Colonic mucosa (tissue), 4 donors: ENCODE results near the gene SIX3. TPM values are rescaled to one million over a fixed set of nuclear protein-coding genes. Genes with fewer than 3 reads are reported as not detected.

Source experiments
- DNase-seq: peaks from one replicate; pipeline ENCODE4 v3.0.0-alpha.2; 2020
- H3K27ac ChIP-seq: fragments of 200-600 bp; one replicate; pipeline ENCODE4 v1.8.0; 2021
- H3K27me3 ChIP-seq: fragments of 200-600 bp; one replicate; pipeline ENCODE4 v1.8.0; 2021
- H3K36me3 ChIP-seq: fragments of 200-600 bp; one replicate; pipeline ENCODE4 v1.8.0; 2021
- H3K4me1 ChIP-seq: fragments of 200-600 bp; one replicate; pipeline ENCODE4 v1.8.0; 2021; ENCODE audit warnings: mild to moderate bottlenecking
- H3K4me3 ChIP-seq: fragments of 200-600 bp; one replicate; pipeline ENCODE4 v1.8.0; 2021
- H3K9ac ChIP-seq, 2 donors: one replicate each; pipeline ENCODE4 v1.7.0; 2013; ENCODE audit warnings: control low read depth in 2 of 2, low read depth in 2 of 2, low read length in 2 of 2
- H3K9me3 ChIP-seq: fragments of 200-600 bp; one replicate; pipeline ENCODE4 v1.8.0; 2021
- intact Hi-C: fragments of 100-400 bp; cut with DNase I; formaldehyde crosslinking; loops from one replicate; pipeline ENCODE4 v1.14.1; 2022
- total RNA-seq, 2 donors: library from RNA; stranded (reverse); fragmentation: NEBNext Ultra II Directional in 1 of 2; extraction: Animal tissue kit (Norgen Biotek cat#: 25700) in 1 of 2; gene quantifications; one replicate each; pipeline ENCODE4 v1.2.1, GENCODE V29; 2021
- TF ChIP-seq, protein P1 (sequence below): fragments of 200-600 bp; IDR thresholded peaks from one replicate; pipeline ENCODE4 v1.8.0; 2022; ENCODE audit warnings: antibody characterized with exemption, mild to moderate bottlenecking
- donor health status: healthy.
- donor health status: DM: no; HTN: no; CAD: no.
- donor health status: DM: no; HTN: no; CAD: no.

The SIX3 gene
- total RNA-seq, 2 donors from 2014 or later, result not detected

DNA sequence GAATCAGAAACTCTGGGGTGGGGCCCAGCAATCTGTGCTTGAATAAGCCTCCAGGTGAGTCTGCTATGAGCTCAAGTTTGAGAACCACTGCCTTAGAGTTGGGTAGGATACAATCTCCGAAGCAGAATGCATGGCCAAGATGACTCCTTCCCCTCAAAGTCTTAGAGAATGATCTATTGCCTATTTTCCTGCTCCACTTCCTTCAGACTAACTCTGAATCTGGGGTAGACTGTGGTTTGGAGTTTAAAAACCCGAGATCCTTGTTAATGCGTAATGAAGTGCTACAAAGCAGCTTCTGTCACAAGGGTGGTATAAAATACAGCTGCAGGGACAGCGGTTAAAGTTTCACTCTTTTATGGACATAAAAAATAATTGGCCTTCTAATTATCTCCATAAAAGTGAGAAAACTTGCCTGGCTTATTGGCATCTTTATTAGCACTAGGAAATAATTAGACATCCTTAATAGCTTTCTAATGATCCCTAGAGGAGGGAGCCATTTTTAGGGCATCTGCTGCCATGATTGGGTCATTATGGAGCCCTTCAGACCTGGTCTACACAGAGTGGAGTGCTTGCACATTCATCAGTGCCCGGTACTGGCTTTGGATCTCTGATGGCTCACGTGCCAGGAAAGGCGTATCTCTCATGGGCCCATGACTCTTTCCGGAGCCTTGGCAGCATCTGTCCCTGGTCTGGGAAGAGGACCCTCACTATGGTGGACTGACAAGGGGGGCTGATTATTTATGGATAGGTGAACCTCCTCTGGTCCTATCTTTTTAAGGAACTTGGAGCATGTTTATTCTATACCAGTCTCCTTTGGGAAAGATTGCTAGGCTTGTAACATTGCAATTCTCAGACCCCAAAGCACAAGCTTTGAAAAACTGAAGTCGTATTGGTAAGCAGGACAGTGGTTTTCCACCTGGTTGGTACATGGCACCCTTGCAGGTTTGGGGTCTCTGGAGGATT, 39.5 kb downstream of the SIX3 start:
- DNase-seq, result no peak
- no peaks in the 10 kb centered on the region for H3K36me3 ChIP-seq
- TF ChIP-seq, protein P1, sequence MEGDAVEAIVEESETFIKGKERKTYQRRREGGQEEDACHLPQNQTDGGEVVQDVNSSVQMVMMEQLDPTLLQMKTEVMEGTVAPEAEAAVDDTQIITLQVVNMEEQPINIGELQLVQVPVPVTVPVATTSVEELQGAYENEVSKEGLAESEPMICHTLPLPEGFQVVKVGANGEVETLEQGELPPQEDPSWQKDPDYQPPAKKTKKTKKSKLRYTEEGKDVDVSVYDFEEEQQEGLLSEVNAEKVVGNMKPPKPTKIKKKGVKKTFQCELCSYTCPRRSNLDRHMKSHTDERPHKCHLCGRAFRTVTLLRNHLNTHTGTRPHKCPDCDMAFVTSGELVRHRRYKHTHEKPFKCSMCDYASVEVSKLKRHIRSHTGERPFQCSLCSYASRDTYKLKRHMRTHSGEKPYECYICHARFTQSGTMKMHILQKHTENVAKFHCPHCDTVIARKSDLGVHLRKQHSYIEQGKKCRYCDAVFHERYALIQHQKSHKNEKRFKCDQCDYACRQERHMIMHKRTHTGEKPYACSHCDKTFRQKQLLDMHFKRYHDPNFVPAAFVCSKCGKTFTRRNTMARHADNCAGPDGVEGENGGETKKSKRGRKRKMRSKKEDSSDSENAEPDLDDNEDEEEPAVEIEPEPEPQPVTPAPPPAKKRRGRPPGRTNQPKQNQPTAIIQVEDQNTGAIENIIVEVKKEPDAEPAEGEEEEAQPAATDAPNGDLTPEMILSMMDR, result no peak
- no peak overlapping the region for H3K4me3 ChIP-seq
- no peak overlapping the region for H3K9ac ChIP-seq
- no peak overlapping the region for H3K27ac ChIP-seq
- H3K9me3 ChIP-seq, result no peaks in the 10 kb centered on the region
- H3K27me3 ChIP-seq, result no peaks in the 10 kb centered on the region
- intact Hi-C loops, result loop anchor here (5.0 kb wide), 1 partner anchor 596 kb away; no protein-coding TSS in a partner anchor
- H3K4me1 ChIP-seq, result no peaks in the 10 kb centered on the region

DNA sequence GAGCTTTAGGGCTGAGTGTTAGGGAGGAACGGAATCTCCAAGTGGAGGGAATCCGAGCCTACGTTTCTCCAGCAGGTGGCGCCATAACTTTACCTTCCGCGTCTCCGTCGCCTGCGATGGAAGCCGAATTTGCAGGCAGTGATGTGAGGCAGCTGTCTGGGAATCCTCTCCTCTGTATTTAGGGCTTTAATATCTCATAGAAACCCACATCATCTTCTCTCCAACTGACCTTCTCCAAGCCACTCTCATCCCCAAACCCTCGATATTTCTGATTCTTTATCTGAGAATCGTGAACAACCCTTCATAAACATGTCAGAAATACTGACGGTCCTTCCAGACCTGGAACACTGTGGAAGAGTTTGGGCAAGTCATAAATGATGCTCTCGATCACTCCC, 40.2 kb downstream of the SIX3 start:
- Histone ChIP-seq H3K27ac (no peak overlapping the region), H3K9ac (no peak overlapping the region), H3K4me1 (no peaks in the 10 kb centered on the region), H3K27me3 (no peaks in the 10 kb centered on the region), H3K9me3 (no peaks in the 10 kb centered on the region), H3K4me3 (no peak overlapping the region), H3K36me3 (no peaks in the 10 kb centered on the region)
- TF ChIP-seq, protein P1, result peak; percentile 82
- DNase-seq, result peak; percentile 73
- intact Hi-C loops, result loop anchor here (2.0 to 5.0 kb wide), 2 partner anchors 511 to 596 kb away; no protein-coding TSS in a partner anchor

DNA sequence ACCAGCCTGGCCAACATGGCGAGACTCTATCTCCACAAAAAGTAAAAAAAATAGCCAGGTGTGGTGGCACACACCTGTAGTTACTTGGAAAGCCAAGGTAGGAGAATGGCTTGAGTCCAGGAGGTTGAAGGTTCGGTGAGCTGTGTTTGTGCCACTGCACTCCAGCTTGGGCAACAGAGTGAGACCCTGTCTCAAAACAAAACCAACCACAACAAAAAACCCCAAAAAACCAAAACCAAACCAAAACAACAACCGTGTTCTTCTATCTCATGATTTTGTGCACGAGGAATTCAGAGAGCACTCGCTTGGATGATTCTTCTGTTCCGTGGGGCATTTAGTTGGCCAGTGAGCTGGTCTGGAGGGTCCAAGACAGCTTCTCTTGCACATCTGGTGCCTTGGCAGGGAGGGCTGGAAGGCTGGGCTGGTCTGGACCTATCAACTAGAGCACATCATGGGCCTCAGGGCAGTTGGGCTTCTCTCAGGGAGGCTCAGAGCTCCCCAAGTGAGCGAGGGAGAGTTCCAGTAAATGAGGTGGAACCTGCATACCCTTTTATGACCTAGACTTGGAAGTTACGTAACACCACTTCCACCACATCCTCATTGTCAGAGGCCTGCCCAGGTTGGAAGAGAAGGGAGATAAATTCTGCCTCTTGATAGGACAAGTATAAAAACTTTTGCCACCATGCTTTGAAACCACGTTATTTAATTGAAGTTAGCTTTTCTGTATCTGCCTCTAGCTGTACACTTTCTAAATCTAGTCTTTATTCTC, 42.5 kb downstream of the SIX3 start:
- H3K4me3 ChIP-seq, result no peak overlapping the region
- no peak overlapping the region for H3K27ac ChIP-seq
- intact Hi-C loops, result loop anchor here (2.0 to 5.0 kb wide), 2 partner anchors 509 to 593 kb away; no protein-coding TSS in a partner anchor
- no peak for DNase-seq
- H3K4me1 ChIP-seq, result no peaks in the 10 kb centered on the region
- H3K9ac ChIP-seq, result no peak overlapping the region
- no peaks in the 10 kb centered on the region for H3K27me3 ChIP-seq
- TF ChIP-seq, protein P1, result no peak
- no peaks in the 10 kb centered on the region for H3K36me3 ChIP-seq
- H3K9me3 ChIP-seq, result no peaks in the 10 kb centered on the region

DNA sequence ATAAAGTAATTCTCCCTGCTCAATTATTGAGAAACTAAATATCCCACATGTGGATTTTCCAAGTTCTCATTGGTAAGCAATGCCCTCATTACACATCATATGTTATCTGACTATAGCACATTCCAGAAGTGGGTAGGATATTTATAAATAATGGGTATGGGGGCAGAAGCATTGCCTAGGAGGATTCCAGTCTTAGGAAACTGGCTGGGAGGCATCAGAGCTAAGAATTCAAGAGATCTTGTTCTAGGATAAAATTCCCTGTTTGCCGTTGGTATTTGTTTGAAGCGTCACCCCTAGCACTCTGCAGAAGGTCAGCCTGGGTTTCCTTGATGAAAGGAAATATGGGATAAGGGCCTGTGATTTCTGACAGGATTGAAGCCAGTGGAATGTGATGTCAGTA, 47.7 kb downstream of the SIX3 start:
- no peaks in the 10 kb centered on the region for H3K27me3 ChIP-seq
- H3K27ac ChIP-seq, result no peak overlapping the region
- intact Hi-C loops, result no loop called here

DNA sequence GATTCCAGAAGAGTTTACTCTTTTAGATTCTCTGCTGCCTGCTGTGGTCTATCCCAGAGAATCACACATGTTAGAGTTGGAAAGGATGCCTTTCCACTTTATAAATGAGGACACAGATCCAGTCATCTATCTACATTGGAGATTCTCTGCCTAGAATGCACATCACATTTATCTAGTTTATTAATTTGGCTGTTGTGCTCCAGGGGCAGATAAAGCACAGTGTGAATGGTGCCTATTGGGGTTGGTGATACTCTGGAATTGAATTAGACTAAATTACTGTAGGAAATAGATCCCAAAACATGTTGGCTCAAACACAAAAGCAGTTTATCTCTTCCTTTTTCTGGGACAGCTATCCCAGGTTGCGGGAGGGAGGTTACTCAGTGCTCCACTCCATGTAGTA, 52.9 kb downstream of the SIX3 start:
- no peak for DNase-seq
- Histone ChIP-seq H3K4me3 (no peak overlapping the region), H3K4me1 (no peaks in the 10 kb centered on the region), H3K27ac (no peak overlapping the region), H3K9ac (no peak overlapping the region), H3K27me3 (peaks cover 24% of the 10 kb centered on the region), H3K36me3 (no peaks in the 10 kb centered on the region), H3K9me3 (no peaks in the 10 kb centered on the region)
- intact Hi-C loops, result no loop called here
- TF ChIP-seq, protein P1, result no peak

More for the DNA sequence above, 47.7 kb downstream of the SIX3 start:
- H3K4me3 ChIP-seq, result no peak overlapping the region
- H3K4me1 ChIP-seq, result no peaks in the 10 kb centered on the region
- no peaks in the 10 kb centered on the region for H3K36me3 ChIP-seq
- TF ChIP-seq, protein P1, result no peak
- no peaks in the 10 kb centered on the region for H3K9me3 ChIP-seq
- no peak for DNase-seq
- no peak overlapping the region for H3K9ac ChIP-seq
